ENCODE results near the gene CCL26.
"Not testable (repeated sequence)": the region's sequence is repeated elsewhere in the genome, so short reads cannot be mapped to it uniquely, and the experiment has no call there.

CCL26 gene

GRCh38 chr7:75776295-75776971 lies 4.4 kb upstream of the CCL26 start:
- no peak overlapping the region for H3K4me3 ChIP-seq (ENCODE audit: low read length)
- TF ChIP-seq ZNF274 (IDR thresholded peaks at IDR 0.05; ENCODE audit: low read depth, low read length), result no peak

GRCh38 chr7:75773958-75774357 lies 1.9 kb upstream of the CCL26 start:
- not testable (repeated sequence) for H3K4me3 ChIP-seq (ENCODE audit: low read length)

GRCh38 chr7:75771224-75771623 lies 787 bp downstream of the CCL26 start:
- no peak for TF ChIP-seq ZNF274 (IDR thresholded peaks at IDR 0.05; ENCODE audit: low read depth, low read length)
- no peak overlapping the region for H3K4me3 ChIP-seq (ENCODE audit: low read length)

GRCh38 chr7:75762350-75762917 lies 9.6 kb downstream of the CCL26 start:
- TF ChIP-seq ZNF274 (IDR thresholded peaks at IDR 0.05; ENCODE audit: low read depth, low read length), result no peak
- no peak overlapping the region for H3K4me3 ChIP-seq (ENCODE audit: low read length)

- H3K4me3 ChIP-seq (ENCODE audit: low read length), result not testable (repeated sequence)
Measured at GRCh38 chr7:75761801-75762200, 10.2 kb downstream of the CCL26 start.

- no peak for TF ChIP-seq ZNF274 (IDR thresholded peaks at IDR 0.05; ENCODE audit: low read depth, low read length)
- H3K4me3 ChIP-seq (ENCODE audit: low read length), result no peak overlapping the region
Measured at GRCh38 chr7:75758491-75758890, 13.5 kb downstream of the CCL26 start.

GRCh38 chr7:75757860-75758259 lies 14.2 kb downstream of the CCL26 start:
- no peak for TF ChIP-seq ZNF274 (IDR thresholded peaks at IDR 0.05; ENCODE audit: low read depth, low read length)
- H3K4me3 ChIP-seq (ENCODE audit: low read length), result no peak overlapping the region

- TF ChIP-seq ZNF274 (IDR thresholded peaks at IDR 0.05; ENCODE audit: low read depth, low read length), result no peak
- H3K4me3 ChIP-seq (ENCODE audit: low read length), result no peak overlapping the region
Measured at GRCh38 chr7:75756991-75757676, 14.9 kb downstream of the CCL26 start.

- no peak for TF ChIP-seq ZNF274 (IDR thresholded peaks at IDR 0.05; ENCODE audit: low read depth, low read length)
- no peak overlapping the region for H3K4me3 ChIP-seq (ENCODE audit: low read length)
Measured at GRCh38 chr7:75756206-75756990, 15.6 kb downstream of the CCL26 start.

GRCh38 chr7:75743455-75743859 lies 28.6 kb downstream of the CCL26 start:
- H3K4me3 ChIP-seq (ENCODE audit: low read length), result no peak overlapping the region
- TF ChIP-seq ZNF274 (IDR thresholded peaks at IDR 0.05; ENCODE audit: low read depth, low read length), result no peak

GRCh38 chr7:75740846-75741497 lies 31.0 kb downstream of the CCL26 start:
- H3K4me3 ChIP-seq (ENCODE audit: low read length), result no peak overlapping the region; the same call in 1 of the 2 replicates
- TF ChIP-seq ZNF274 (IDR thresholded peaks at IDR 0.05; ENCODE audit: low read depth, low read length), result no peak

GRCh38 chr7:75739796-75740672 lies 32.0 kb downstream of the CCL26 start:
- H3K4me3 ChIP-seq (ENCODE audit: low read length), result peak overlapping the region; percentile 65
- TF ChIP-seq ZNF274 (IDR thresholded peaks at IDR 0.05; ENCODE audit: low read depth, low read length), result no peak

All from GM08714 (cell line).